ENCODE data around the gene CLDN9.

The CLDN9 gene

DNA sequence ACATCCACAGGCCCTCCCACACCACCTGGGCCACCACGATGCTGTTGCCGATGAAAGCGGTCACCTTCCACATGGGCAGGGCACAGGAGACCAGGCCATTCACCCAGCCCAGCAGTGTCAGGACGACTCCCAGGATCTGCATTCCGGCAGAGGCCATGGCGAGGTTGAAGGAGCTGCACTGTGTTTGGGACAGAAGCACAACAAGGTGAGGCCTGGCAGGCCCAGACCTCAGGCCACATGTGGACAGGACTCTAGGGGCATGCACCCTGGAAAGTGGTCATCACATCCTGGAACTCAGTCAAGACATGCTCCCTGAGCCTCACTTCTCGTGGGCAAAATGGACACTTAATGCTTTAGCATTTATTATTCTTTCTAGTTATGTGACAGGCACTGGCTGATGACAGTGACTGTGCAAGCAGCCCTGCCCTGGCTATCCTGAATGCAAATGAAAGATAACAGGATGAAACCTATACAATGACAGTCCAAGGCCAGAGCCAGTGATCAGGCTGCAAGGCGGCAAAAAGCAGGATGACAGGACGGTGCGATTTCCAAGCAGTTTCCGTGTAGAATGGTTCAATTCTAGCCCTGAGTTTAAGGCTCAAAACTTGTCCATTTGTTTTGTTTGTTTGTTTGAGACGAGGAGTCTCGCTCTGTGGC lies 3.3 kb downstream of the CLDN9 start:
- H3K4me3 ChIP-seq: no peak overlapping the region

DNA sequence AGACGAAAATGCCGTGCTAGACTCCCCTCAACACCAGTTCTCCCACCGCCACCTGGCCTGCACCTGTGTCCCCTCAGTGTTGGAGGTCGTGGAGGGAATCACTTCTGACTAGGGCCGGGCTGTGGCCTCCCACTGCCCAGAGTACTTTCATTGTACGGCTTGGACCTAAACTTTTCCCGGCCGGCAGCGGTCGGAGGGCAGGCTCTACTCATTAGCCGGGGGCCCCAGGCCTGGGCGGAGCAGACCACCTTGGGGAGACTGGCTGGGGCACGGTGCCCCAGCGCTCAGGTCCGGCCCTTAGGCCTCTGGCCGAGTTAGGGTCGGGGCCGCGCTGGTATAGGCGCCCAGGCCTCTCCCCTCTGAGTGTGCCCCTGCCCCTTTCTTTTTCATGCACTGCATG lies 4.6 kb downstream of the CLDN9 start:
- Histone ChIP-seq H3K9ac (ENCODE audit: insufficient read length) (no peak overlapping the region), H3K9me3 (ENCODE audit: low read depth, low read length) (no peaks in the 10 kb centered on the region), H3K27ac (no peak overlapping the region), H3K4me3 (no peak overlapping the region), H3K36me3 (ENCODE audit: insufficient read depth, low read length) (no peaks in the 10 kb centered on the region)
- no peak for DNase-seq (ENCODE audit: low read depth, low spot score)
- TF ChIP-seq EZH2 (IDR thresholded peaks at IDR 0.05) (no peak), FOXP2 (optimal IDR thresholded peaks at IDR 0.05; ENCODE audit: control extremely low read depth, extremely low read length, insufficient read depth) (no peak), POLR2AphosphoS5 (IDR thresholded peaks at IDR 0.05; ENCODE audit: borderline replicate concordance, low read depth, low read length) (no peak)

More for the DNA sequence above, 3.3 kb downstream of the CLDN9 start:
- Histone ChIP-seq H3K27ac (no peak overlapping the region), H3K9ac (ENCODE audit: insufficient read length) (no peak overlapping the region), H3K9me3 (ENCODE audit: low read depth, low read length) (no peaks in the 10 kb centered on the region), H3K36me3 (ENCODE audit: insufficient read depth, low read length) (no peaks in the 10 kb centered on the region)
- TF ChIP-seq EZH2 (IDR thresholded peaks at IDR 0.05) (no peak), FOXP2 (optimal IDR thresholded peaks at IDR 0.05; ENCODE audit: control extremely low read depth, extremely low read length, insufficient read depth) (no peak), POLR2AphosphoS5 (IDR thresholded peaks at IDR 0.05; ENCODE audit: borderline replicate concordance, low read depth, low read length) (no peak)
- DNase-seq (ENCODE audit: low read depth, low spot score): no peak

DNA sequence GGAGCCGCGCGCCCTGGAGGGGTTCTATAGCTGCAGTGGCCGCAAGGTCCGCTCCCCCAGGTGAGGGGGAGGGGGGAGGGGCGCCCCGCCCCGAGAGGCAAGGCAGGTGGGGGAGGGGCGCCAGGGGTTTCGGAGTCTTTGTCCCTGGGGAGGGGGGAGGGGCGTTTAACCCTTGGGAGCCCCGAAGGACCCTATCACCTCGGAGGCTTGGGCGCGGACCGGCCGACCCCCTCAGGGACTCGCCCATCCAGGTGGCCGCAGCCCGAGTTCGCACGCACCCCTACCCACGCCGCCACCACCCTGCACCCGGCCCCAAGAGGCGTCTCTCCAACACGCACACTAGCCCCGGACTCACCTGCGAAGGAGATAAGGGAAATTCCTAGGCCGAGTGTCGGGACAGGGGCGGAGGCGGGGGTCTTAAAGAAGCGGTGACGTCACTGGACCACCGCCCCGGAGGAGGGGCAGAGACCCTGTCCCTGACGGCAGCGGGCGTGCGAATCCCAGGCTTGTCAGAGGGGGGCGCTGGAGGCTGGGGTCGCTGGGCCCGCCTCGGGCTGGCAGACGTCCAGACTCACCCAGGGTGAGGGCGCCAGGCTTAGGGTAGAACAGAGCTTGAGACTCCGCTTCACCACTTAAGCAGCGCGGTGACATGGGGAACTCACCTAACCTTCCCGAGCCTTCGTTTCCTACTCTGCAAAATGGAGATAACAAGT lies 5.2 kb downstream of the CLDN9 start, which contains the start of gene CLDN6:
Gene CLDN6 (minus strand): TSS at position 390 of the 713 bp plus-strand sequence. CDS start 2,162 bp downstream, outside the sequence.
- H3K4me3 ChIP-seq: 0 out of 2 replicates have a peak within 1 kb of the TSS, but pooled peaks have one; percentile 25
- no peak within 1 kb of the TSS for H3K27ac ChIP-seq

DNA sequence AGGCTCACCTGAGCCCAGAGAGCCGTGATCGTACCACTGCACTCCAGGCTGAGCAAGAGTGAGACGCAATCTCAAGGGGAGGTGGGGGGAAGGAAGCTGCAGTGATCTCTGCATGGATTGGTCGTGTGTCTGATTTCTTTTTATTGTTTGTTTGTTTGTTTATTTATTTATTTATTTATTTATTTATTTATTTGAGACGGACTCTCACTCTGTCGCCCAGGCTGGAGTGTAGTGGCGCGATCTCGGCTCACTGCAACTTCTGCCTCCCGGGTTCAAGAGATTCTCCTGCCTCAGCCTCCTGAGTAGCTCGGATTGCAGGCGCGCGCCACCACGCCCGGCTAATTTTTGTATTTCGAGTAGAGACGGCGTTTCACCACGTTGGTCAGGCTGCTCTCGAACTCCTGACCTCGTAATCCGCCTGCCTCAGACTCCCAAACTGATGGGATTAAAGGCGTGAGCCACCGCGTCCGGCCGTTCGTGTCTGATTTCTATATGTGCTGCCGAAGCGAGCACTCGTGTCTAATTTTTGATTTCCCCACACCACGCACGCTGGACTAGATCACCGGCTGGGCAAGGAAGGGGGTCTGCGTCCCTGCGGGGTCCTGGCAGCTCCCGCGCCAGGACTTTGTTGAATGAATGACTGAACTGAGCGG lies 7.0 kb downstream of the CLDN9 start:
- H3K27ac ChIP-seq: no peak overlapping the region
- H3K9ac ChIP-seq (ENCODE audit: insufficient read length): no peak overlapping the region

More for the DNA sequence above, 5.2 kb downstream of the CLDN9 start, which contains the start of gene CLDN6:
- Histone ChIP-seq H3K9me3 (ENCODE audit: low read depth, low read length) (no peaks in the 10 kb centered on the region), H3K9ac (ENCODE audit: insufficient read length) (no peak within 1 kb of the TSS), H3K36me3 (ENCODE audit: insufficient read depth, low read length) (no peaks in the 10 kb centered on the region)
- DNase-seq (ENCODE audit: low read depth, low spot score): no peak
- no peak for TF ChIP-seq EZH2 (IDR thresholded peaks at IDR 0.05)
- TF ChIP-seq POLR2AphosphoS5 (IDR thresholded peaks at IDR 0.05; ENCODE audit: borderline replicate concordance, low read depth, low read length): no peak
- TF ChIP-seq FOXP2 (optimal IDR thresholded peaks at IDR 0.05; ENCODE audit: control extremely low read depth, extremely low read length, insufficient read depth): no peak

DNA sequence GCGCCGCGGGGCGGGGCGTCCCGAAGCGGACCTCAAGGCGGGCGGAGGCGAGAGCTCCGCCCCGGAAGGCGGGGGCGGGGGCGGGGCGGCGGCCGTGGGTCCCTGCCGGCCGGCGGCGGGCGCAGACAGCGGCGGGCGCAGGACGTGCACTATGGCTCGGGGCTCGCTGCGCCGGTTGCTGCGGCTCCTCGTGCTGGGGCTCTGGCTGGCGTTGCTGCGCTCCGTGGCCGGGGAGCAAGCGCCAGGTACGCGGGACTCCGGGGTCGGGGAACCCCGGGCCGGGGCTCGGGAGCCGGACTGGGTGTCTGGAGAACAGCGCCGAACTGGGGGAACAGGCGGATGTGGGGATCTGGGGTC lies 7.5 kb downstream of the CLDN9 start, which contains the start of gene TNFRSF12A:
Gene TNFRSF12A (plus strand): TSS at position 122 of the 357 bp plus-strand sequence. CDS start 30 bp downstream, at position 152.
- no peak for DNase-seq (ENCODE audit: low read depth, low spot score)
- Histone ChIP-seq H3K9me3 (ENCODE audit: low read depth, low read length) (no peaks in the 10 kb centered on the region), H3K36me3 (ENCODE audit: insufficient read depth, low read length) (no peaks in the 10 kb centered on the region), H3K9ac (ENCODE audit: insufficient read length) (peak within 1 kb of the TSS; percentile 64), H3K4me3 (peak within 1 kb of the TSS; percentile 83), H3K27ac (no peak within 1 kb of the TSS)
- TF ChIP-seq FOXP2 (optimal IDR thresholded peaks at IDR 0.05; ENCODE audit: control extremely low read depth, extremely low read length, insufficient read depth) (no peak), EZH2 (IDR thresholded peaks at IDR 0.05) (no peak), POLR2AphosphoS5 (IDR thresholded peaks at IDR 0.05; ENCODE audit: borderline replicate concordance, low read depth, low read length) (peak; percentile 64; the same call in 1 of the 2 replicates)

More for the DNA sequence above, 7.0 kb downstream of the CLDN9 start:
- no peak for DNase-seq (ENCODE audit: low read depth, low spot score)
- H3K9me3 ChIP-seq (ENCODE audit: low read depth, low read length): no peaks in the 10 kb centered on the region
- TF ChIP-seq EZH2 (IDR thresholded peaks at IDR 0.05) (no peak), FOXP2 (optimal IDR thresholded peaks at IDR 0.05; ENCODE audit: control extremely low read depth, extremely low read length, insufficient read depth) (no peak), POLR2AphosphoS5 (IDR thresholded peaks at IDR 0.05; ENCODE audit: borderline replicate concordance, low read depth, low read length) (no peak; the same call in 1 of the 2 replicates)
- H3K4me3 ChIP-seq: peak overlapping the region; percentile 83
- no peaks in the 10 kb centered on the region for H3K36me3 ChIP-seq (ENCODE audit: insufficient read depth, low read length)

DNA sequence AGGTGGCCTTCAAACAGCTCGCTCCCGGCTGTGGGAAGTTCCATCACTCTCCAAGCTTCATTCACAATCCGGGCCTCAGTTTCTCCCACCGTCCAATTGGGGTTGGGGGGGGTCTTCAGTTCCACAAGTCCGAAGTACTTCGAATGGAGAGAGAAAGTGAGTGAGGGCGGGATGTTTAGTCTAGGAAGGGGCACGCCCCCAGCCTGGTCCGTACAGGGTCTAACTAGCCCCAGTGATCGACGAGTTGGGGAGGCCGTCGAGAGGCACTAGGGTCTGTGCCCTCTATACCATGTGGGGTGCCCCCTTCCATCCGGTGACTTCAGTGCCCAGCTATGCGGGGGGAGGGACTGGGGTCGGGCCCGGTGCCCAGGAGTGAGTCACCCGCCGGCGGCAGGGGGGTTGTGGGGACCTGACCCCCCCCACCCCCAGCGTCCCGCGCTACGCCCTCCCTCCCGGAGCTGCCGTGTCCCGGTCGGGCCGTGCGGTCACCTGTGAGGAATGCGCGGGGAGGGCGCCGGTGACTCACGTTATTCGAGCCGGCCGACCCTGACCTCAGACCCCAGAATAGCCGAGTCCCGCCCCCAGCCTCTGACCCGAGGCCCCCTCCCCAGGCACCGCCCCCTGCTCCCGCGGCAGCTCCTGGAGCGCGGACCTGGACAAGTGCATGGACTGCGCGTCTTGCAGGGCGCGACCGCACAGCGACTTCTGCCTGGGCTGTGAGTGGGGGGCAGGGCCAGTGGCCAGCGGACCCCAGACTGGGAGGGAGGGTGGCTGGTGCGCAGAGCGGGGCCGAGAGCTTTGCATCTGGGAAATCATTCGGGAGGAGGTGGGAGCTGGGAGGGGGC lies 8.1 kb downstream of the CLDN9 start:
- Histone ChIP-seq H3K9ac (ENCODE audit: insufficient read length) (peak overlapping the region; percentile 64), H3K36me3 (ENCODE audit: insufficient read depth, low read length) (peaks cover under 1% of the 10 kb centered on the region; the same call in 1 of the 2 replicates), H3K27ac (no peak overlapping the region), H3K9me3 (ENCODE audit: low read depth, low read length) (no peaks in the 10 kb centered on the region), H3K4me3 (peak overlapping the region; percentile 83)
- no peak for TF ChIP-seq EZH2 (IDR thresholded peaks at IDR 0.05)
- no peak for TF ChIP-seq FOXP2 (optimal IDR thresholded peaks at IDR 0.05; ENCODE audit: control extremely low read depth, extremely low read length, insufficient read depth)
- no peak for TF ChIP-seq POLR2AphosphoS5 (IDR thresholded peaks at IDR 0.05; ENCODE audit: borderline replicate concordance, low read depth, low read length)
- no peak for DNase-seq (ENCODE audit: low read depth, low spot score)

DNA sequence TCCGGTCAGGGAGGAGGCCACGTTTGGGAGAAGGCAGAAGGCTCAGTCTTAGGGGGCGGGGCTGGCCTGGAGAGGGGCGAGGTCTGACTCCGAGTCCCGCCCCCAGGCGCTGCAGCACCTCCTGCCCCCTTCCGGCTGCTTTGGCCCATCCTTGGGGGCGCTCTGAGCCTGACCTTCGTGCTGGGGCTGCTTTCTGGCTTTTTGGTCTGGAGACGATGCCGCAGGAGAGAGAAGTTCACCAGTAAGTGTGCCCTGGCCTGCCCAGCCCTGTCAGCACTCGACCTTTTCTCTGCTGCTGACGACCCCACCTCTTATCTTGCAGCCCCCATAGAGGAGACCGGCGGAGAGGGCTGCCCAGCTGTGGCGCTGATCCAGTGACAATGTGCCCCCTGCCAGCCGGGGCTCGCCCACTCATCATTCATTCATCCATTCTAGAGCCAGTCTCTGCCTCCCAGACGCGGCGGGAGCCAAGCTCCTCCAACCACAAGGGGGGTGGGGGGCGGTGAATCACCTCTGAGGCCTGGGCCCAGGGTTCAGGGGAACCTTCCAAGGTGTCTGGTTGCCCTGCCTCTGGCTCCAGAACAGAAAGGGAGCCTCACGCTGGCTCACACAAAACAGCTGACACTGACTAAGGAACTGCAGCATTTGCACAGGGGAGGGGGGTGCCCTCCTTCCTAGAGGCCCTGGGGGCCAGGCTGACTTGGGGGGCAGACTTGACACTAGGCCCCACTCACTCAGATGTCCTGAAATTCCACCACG lies 8.9 kb downstream of the CLDN9 start:
- H3K36me3 ChIP-seq (ENCODE audit: insufficient read depth, low read length): peaks cover 8% of the 10 kb centered on the region; the same call in 1 of the 2 replicates

More for the DNA sequence above, 8.9 kb downstream of the CLDN9 start:
- no peak for DNase-seq (ENCODE audit: low read depth, low spot score)
- Histone ChIP-seq H3K9ac (ENCODE audit: insufficient read length) (no peak overlapping the region), H3K4me3 (peak overlapping the region; percentile 83), H3K27ac (peak overlapping the region; percentile 77; the same call in 1 of the 2 replicates), H3K9me3 (ENCODE audit: low read depth, low read length) (no peaks in the 10 kb centered on the region)
- TF ChIP-seq POLR2AphosphoS5 (IDR thresholded peaks at IDR 0.05; ENCODE audit: borderline replicate concordance, low read depth, low read length) (no peak), FOXP2 (optimal IDR thresholded peaks at IDR 0.05; ENCODE audit: control extremely low read depth, extremely low read length, insufficient read depth) (no peak), EZH2 (IDR thresholded peaks at IDR 0.05) (no peak)
